Suppressor macrophage treated with lipopolysaccharide for 4 hours (primary cell): ENCODE results near the gene STAB1.

Experiments
- DNase-seq: peaks from one replicate; pipeline ENCODE4 v3.0.0-alpha.2; 2020

Gene STAB1

GRCh38 chr3:52512105-52512504, 17.0 kb downstream of the STAB1 start:
- no peak for DNase-seq

GRCh38 chr3:52512727-52513126, 17.6 kb downstream of the STAB1 start:
- DNase-seq, result no peak

- no peak for DNase-seq
Measured at GRCh38 chr3:52513281-52513680, 18.1 kb downstream of the STAB1 start.

- DNase-seq, result no peak
Measured at GRCh38 chr3:52514576-52514975, 19.4 kb downstream of the STAB1 start.

- no peak for DNase-seq
Measured at GRCh38 chr3:52515192-52515591, 20.1 kb downstream of the STAB1 start.

GRCh38 chr3:52516509-52517195, 21.5 kb downstream of the STAB1 start:
- DNase-seq, result no peak

GRCh38 chr3:52517796-52518722, 22.9 kb downstream of the STAB1 start:
- DNase-seq, result no peak

- DNase-seq, result no peak
Measured at GRCh38 chr3:52518723-52519444, 23.7 kb downstream of the STAB1 start.

- no peak for DNase-seq
Measured at GRCh38 chr3:52519445-52520140, 24.5 kb downstream of the STAB1 start.

- DNase-seq, result no peak
Measured at GRCh38 chr3:52520141-52520667, 25.1 kb downstream of the STAB1 start.

GRCh38 chr3:52520716-52521487, 25.8 kb downstream of the STAB1 start:
- no peak for DNase-seq

GRCh38 chr3:52521488-52521824, 26.3 kb downstream of the STAB1 start:
- no peak for DNase-seq

GRCh38 chr3:52521881-52522650, 26.9 kb downstream of the STAB1 start:
- DNase-seq, result no peak

GRCh38 chr3:52522651-52523251, 27.6 kb downstream of the STAB1 start:
- no peak for DNase-seq

- no peak for DNase-seq
Measured at GRCh38 chr3:52523386-52524257, 28.5 kb downstream of the STAB1 start.

- DNase-seq, result no peak
Measured at GRCh38 chr3:52524258-52524751, 29.2 kb downstream of the STAB1 start.

- DNase-seq, result no peak
Measured at GRCh38 chr3:52524752-52525679, 29.9 kb downstream of the STAB1 start.
